Karpas-422 (cell line): ENCODE data around the gene RABGAP1L. TPM values are rescaled to one million over a fixed set of nuclear protein-coding genes. Genes with fewer than 3 reads are reported as not detected.
"Not testable (repeated sequence)": the region's sequence is repeated elsewhere in the genome, so short reads cannot be mapped to it uniquely, and the experiment has no call there.

Experiments used
- DNase-seq: peaks from one replicate; pipeline ENCODE4 v3.0.0-alpha.2; 2015
- H2AFZ ChIP-seq: fragments of 200-600 bp; sonication (generic); 2 replicates; pipeline ENCODE4 v1.6.1; 2014; ENCODE audit warnings: antibody characterized with exemption, low read length, mixed read lengths
- H3K27ac ChIP-seq: fragments of 200-600 bp; sonication (generic); 2 replicates; pipeline ENCODE4 v1.5.1; 2014; ENCODE audit warnings: mild to moderate bottlenecking, low read length, moderate library complexity
- H3K27me3 ChIP-seq: fragments of 200-600 bp; sonication (generic); 2 replicates; pipeline ENCODE4 v1.6.1; 2014; ENCODE audit warnings: low read length, mixed read lengths
- H3K36me3 ChIP-seq: fragments of 200-600 bp; sonication (generic); 2 replicates; pipeline ENCODE4 v1.6.1; 2014; ENCODE audit warnings: low read length, mixed read lengths; ENCODE audit not compliant: insufficient read depth
- H3K4me1 ChIP-seq: fragments of 200-600 bp; sonication (generic); 2 replicates; pipeline ENCODE4 v1.6.1; 2014; ENCODE audit warnings: mild to moderate bottlenecking, low read length, mixed read lengths
- H3K4me2 ChIP-seq: fragments of 200-600 bp; sonication (generic); 2 replicates; pipeline ENCODE4 v1.6.1; 2014; ENCODE audit warnings: low read length, low read depth, mild to moderate bottlenecking; ENCODE audit not compliant: poor library complexity, severe bottlenecking
- H3K4me3 ChIP-seq: fragments of 200-600 bp; sonication (generic); 2 replicates; pipeline ENCODE4 v1.5.1; 2014; ENCODE audit warnings: mild to moderate bottlenecking, antibody characterized with exemption, low read length, mixed read lengths
- H3K79me2 ChIP-seq: fragments of 200-600 bp; sonication (generic); 2 replicates; pipeline ENCODE4 v1.6.1; 2014; ENCODE audit warnings: mild to moderate bottlenecking, low read length, mixed read lengths
- H3K9ac ChIP-seq: fragments of 200-600 bp; sonication (generic); 2 replicates; pipeline ENCODE4 v1.6.0; 2014; ENCODE audit warnings: low read length
- H3K9me2 ChIP-seq: fragments of 200-600 bp; sonication (generic), shearing (Covaris generic); replicated peaks from 2 replicates; pipeline ENCODE4 v1.6.0; 2014; ENCODE audit warnings: mild to moderate bottlenecking, low read length, moderate library complexity; ENCODE audit not compliant: insufficient read depth
- H3K9me3 ChIP-seq: fragments of 300-700, 200-600 bp; sonication (generic); 2 replicates; pipeline ENCODE4 v1.6.1; 2014; ENCODE audit warnings: low read length, mixed read lengths
- H4K20me1 ChIP-seq: fragments of 200-600 bp; sonication (generic); 2 replicates; pipeline ENCODE4 v1.6.1; 2014; ENCODE audit warnings: mild to moderate bottlenecking, antibody characterized with exemption, low read length, low read depth; ENCODE audit not compliant: insufficient read depth
- total RNA-seq: library from RNA; depleted of rRNA; stranded (reverse); fragments of >200 nt; shearing (Covaris generic); gene quantifications from 2 replicates; pipeline ENCODE4 v1.2.3, GENCODE V29; 2014; ENCODE audit warnings: low replicate concordance

Gene RABGAP1L
- total RNA-seq, 1 experiment from 2014 or later, result 28.9 TPM

DNA sequence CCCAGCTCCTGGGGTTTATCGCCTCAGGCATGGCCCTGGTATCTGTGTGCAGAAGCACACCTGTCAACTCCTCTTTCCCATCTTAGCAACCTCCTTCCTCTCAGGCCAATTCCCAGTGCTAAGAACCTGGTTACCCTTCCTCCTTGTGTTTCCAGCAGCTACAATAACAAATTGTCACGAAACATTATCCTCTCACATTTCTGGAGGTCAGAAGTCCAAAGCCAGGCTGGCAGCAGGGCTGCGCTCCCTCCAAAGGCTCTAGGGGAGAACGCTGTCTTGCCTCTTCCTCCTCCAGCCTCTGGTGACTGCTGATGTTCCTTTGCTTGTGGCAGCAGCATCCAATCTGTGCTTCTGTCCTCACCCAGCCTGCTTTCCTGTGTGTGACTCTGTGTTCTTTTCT lies 874.6 kb downstream of the RABGAP1L start:
- Histone ChIP-seq H3K27ac (no peak overlapping the region), H3K79me2 (no peaks in the 10 kb centered on the region), H3K27me3 (no peaks in the 10 kb centered on the region), H4K20me1 (no peaks in the 10 kb centered on the region), H3K9me2 (no peaks in the 10 kb centered on the region), H3K4me2 (no peak overlapping the region), H3K9me3 (no peaks in the 10 kb centered on the region), H3K36me3 (no peaks in the 10 kb centered on the region), H3K4me3 (no peak overlapping the region), H2AFZ (no peak overlapping the region), H3K9ac (no peak overlapping the region), H3K4me1 (no peaks in the 10 kb centered on the region)
- DNase-seq, result no peak

DNA sequence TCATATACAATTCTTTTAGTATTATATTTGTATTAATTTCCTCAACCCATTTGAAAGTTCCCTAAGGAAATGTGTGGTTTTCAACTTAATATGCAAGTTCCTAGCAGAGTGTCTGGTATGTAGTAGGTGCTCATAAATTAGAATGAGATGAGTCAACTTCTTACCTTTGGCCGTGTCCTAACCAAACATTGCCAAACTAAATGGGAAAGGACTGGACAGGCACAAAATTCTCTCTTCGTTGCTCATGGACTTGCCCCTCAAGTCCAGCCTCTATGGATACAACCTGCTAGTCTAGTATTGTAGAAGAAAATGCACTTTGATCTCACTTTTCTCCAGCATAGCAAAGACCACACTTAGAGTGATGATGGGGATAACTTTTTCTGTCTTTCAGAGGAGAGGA lies 875.5 kb downstream of the RABGAP1L start:
- Histone ChIP-seq H3K36me3 (no peaks in the 10 kb centered on the region), H2AFZ (no peak overlapping the region), H3K4me1 (no peaks in the 10 kb centered on the region), H3K79me2 (no peaks in the 10 kb centered on the region), H4K20me1 (no peaks in the 10 kb centered on the region), H3K4me2 (no peak overlapping the region), H3K27ac (no peak overlapping the region), H3K27me3 (no peaks in the 10 kb centered on the region), H3K9ac (no peak overlapping the region), H3K9me3 (no peaks in the 10 kb centered on the region), H3K4me3 (no peak overlapping the region), H3K9me2 (no peaks in the 10 kb centered on the region)
- no peak for DNase-seq

DNA sequence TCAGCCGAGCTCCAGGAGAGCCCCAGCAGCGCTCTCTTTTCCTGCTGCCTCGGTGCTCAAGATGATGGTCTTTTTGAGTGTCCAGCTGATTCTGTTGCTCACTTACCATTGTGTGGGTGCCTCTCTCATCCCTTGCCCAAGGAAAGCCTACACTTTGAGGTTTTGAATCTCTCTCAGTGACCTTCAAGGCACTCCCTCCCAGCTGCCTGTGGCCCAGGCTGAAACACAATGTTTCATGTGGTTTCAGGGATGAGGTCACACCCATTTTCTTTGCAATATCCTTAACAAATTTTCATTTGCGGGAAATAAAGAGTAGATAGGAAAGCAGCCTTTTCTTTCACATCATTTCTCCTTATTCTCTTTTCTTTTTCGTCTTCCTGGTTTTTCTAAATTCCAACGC lies 876.5 kb downstream of the RABGAP1L start:
- no peaks in the 10 kb centered on the region for H3K9me3 ChIP-seq
- H3K79me2 ChIP-seq, result no peaks in the 10 kb centered on the region
- no peaks in the 10 kb centered on the region for H3K36me3 ChIP-seq
- no peak overlapping the region for H3K27ac ChIP-seq
- no peak overlapping the region for H2AFZ ChIP-seq
- H3K9me2 ChIP-seq, result no peaks in the 10 kb centered on the region
- no peaks in the 10 kb centered on the region for H3K4me1 ChIP-seq
- no peak overlapping the region for H3K9ac ChIP-seq
- no peak overlapping the region for H3K4me3 ChIP-seq
- DNase-seq, result no peak
- no peak overlapping the region for H3K4me2 ChIP-seq
- no peaks in the 10 kb centered on the region for H4K20me1 ChIP-seq
- H3K27me3 ChIP-seq, result no peaks in the 10 kb centered on the region

DNA sequence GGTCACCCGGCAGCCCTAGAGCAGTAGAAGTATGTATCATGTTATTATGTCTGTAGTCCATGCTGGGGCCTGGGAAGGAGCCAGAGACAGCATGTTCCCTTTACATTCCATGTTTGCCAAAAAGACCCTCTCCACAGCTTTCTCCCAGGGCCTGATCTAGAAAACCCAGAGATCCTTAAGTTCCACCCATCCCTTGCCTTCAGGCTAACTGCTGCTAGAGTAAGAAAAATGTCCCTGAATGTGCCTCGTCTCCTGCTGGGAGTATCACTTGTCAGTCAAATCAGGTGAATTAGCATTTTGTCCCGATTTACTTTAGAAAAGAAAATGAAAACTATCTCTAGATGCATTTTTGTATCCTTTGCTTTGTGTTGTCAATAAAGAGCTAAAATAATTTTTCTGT lies 877.2 kb downstream of the RABGAP1L start:
- Histone ChIP-seq H4K20me1 (no peaks in the 10 kb centered on the region), H3K36me3 (no peaks in the 10 kb centered on the region), H3K27me3 (no peaks in the 10 kb centered on the region), H3K79me2 (no peaks in the 10 kb centered on the region), H3K9me3 (no peaks in the 10 kb centered on the region), H3K4me3 (no peak overlapping the region), H2AFZ (no peak overlapping the region), H3K4me2 (no peak overlapping the region), H3K9me2 (no peaks in the 10 kb centered on the region), H3K9ac (no peak overlapping the region), H3K27ac (no peak overlapping the region), H3K4me1 (no peaks in the 10 kb centered on the region)
- DNase-seq, result no peak

DNA sequence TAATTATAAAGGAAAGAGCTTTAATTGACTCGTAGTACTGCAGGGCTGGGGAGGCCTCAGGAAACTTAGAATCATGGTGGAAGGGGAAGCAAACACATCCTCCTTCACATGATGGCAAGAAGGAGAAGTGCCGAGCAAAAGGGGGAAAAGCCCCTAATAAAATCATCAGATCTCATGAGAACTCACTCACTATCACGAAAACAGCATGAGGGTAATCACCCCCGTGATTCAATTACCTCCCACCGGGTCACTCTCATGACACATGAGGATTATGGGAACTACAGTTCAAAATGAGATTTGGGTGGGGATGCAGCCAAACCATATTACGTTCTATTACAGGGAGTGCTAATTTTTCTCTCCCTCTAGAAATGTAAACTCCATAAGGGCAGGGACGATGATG lies 878.1 kb downstream of the RABGAP1L start:
- H3K79me2 ChIP-seq, result no peaks in the 10 kb centered on the region
- H3K27me3 ChIP-seq, result no peaks in the 10 kb centered on the region
- no peak overlapping the region for H3K4me3 ChIP-seq
- H3K9me3 ChIP-seq, result no peaks in the 10 kb centered on the region
- no peak overlapping the region for H3K9ac ChIP-seq
- H3K4me1 ChIP-seq, result no peaks in the 10 kb centered on the region
- no peaks in the 10 kb centered on the region for H3K9me2 ChIP-seq
- no peak for DNase-seq
- no peaks in the 10 kb centered on the region for H3K36me3 ChIP-seq
- H4K20me1 ChIP-seq, result no peaks in the 10 kb centered on the region
- peak overlapping the region; percentile 41; the same call in 1 of the 2 replicates for H2AFZ ChIP-seq
- no peak overlapping the region for H3K4me2 ChIP-seq
- H3K27ac ChIP-seq, result no peak overlapping the region

DNA sequence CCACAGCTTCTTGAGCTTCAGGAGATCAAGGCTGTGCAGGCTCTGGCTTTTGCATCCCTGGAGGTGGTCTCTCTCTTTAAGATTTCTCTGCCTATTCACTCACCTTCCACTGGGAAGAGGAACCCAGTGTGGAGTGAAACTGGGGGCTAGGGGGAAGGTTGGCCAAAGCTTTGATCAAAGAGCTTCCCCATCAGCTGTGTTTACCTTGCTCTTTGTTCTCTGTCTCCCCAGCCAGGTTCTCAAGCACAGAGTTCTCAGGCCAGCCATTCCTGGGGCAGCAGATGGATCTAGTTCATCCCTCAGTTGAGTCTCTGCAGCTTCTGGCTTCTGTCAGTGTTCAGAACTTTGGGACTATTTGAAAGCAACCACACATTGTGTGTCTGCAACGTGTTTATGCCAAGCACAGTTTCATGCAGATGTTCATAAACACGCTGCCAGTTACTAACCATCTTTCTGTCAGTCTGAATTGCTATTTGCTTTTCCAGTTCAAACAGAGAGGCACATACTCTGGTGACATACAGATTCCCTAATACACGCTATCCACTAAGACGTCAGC lies 881.1 kb downstream of the RABGAP1L start:
- Histone ChIP-seq H3K9me3 (no peaks in the 10 kb centered on the region), H3K9ac (no peak overlapping the region), H3K27me3 (no peaks in the 10 kb centered on the region), H3K9me2 (no peaks in the 10 kb centered on the region), H3K36me3 (no peaks in the 10 kb centered on the region), H2AFZ (no peak overlapping the region), H3K4me3 (no peak overlapping the region), H3K27ac (no peak overlapping the region), H3K79me2 (no peaks in the 10 kb centered on the region), H3K4me1 (no peaks in the 10 kb centered on the region), H4K20me1 (no peaks in the 10 kb centered on the region), H3K4me2 (no peak overlapping the region)
- no peak for DNase-seq

DNA sequence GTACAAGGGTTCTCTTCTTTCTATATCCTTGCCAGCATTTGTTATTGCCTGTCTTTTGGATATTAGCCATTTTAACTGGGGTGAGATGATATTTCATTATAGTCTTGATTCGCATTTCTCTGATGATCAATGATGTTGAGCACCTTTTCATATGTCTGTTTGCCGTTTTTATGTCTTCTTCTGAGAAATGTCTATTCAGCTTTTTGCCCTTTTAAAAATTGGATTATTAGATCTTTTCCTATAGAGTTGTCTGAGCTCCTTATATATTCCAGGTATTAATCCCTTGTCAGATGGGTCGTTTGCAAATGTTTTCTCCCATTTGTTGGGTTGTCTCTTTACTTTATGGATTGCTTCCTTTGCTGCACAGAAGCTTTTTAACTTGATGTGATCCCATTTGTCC lies 883.3 kb downstream of the RABGAP1L start:
- no peak overlapping the region for H3K4me2 ChIP-seq
- H3K4me3 ChIP-seq, result no peak overlapping the region
- no peak overlapping the region for H3K27ac ChIP-seq
- no peaks in the 10 kb centered on the region for H3K4me1 ChIP-seq
- no peaks in the 10 kb centered on the region for H3K27me3 ChIP-seq
- DNase-seq, result no peak
- no peak overlapping the region for H3K9ac ChIP-seq
- H4K20me1 ChIP-seq, result no peaks in the 10 kb centered on the region
- H2AFZ ChIP-seq, result no peak overlapping the region
- H3K36me3 ChIP-seq, result no peaks in the 10 kb centered on the region
- H3K79me2 ChIP-seq, result no peaks in the 10 kb centered on the region
- H3K9me2 ChIP-seq, result no peaks in the 10 kb centered on the region
- H3K9me3 ChIP-seq, result no peaks in the 10 kb centered on the region

DNA sequence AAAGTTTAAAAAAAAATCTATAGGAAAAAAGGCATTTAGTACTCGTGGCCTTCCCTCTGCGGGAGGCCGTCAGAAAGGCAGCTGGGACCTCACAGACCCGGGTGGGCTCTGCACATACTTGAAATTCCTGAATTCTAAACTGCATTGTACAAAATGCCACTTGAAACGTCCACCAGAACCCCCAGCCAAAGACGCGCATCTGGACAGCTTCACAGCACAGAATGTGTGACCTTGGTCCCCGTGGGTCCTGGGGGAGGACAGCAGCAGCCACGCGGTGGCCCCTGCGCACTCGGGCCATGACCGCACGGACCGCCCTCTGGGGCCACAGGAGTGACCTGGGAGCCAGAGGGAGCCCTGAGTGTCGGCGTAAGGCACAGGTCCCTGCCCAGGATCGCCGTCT lies 884.5 kb downstream of the RABGAP1L start:
- H4K20me1 ChIP-seq, result no peaks in the 10 kb centered on the region
- H3K27me3 ChIP-seq, result no peaks in the 10 kb centered on the region
- no peak overlapping the region for H2AFZ ChIP-seq
- H3K9me3 ChIP-seq, result no peaks in the 10 kb centered on the region
- no peaks in the 10 kb centered on the region for H3K4me1 ChIP-seq
- no peak overlapping the region for H3K27ac ChIP-seq
- no peak overlapping the region for H3K4me2 ChIP-seq
- H3K36me3 ChIP-seq, result no peaks in the 10 kb centered on the region
- H3K4me3 ChIP-seq, result no peak overlapping the region
- DNase-seq, result no peak
- no peaks in the 10 kb centered on the region for H3K9me2 ChIP-seq
- no peaks in the 10 kb centered on the region for H3K79me2 ChIP-seq
- no peak overlapping the region for H3K9ac ChIP-seq

DNA sequence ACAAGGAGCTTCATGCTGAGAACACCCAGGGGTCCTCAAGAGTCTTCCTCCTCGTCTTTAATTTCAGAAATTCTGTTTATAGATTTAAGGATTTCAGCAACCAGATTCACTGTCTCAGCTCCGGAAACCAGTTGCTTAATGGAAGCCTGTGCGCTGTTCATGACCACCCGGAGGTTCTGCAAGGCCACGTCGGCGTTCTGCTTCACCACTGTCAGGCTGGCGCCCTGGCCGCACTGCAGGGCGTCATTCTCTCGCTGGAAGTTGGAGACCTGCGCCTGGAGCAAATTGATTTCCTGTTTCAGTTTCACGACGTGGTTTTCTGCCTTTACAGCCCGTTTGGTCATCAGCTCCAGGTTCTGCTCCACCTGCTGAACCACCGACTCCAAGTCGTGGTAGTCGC lies 885.3 kb downstream of the RABGAP1L start:
- not testable (repeated sequence) for H3K27ac ChIP-seq, H3K4me1 ChIP-seq, DNase-seq, H3K9me3 ChIP-seq, H3K9me2 ChIP-seq, H3K79me2 ChIP-seq, H2AFZ ChIP-seq, H3K4me2 ChIP-seq, H3K9ac ChIP-seq, H3K36me3 ChIP-seq, H3K27me3 ChIP-seq, H4K20me1 ChIP-seq, H3K4me3 ChIP-seq
